NCI-H460 (cell line): ENCODE measurements around the gene CUL9. TPM values are rescaled to one million over a fixed set of nuclear protein-coding genes. Genes with fewer than 3 reads are reported as not detected.

Source experiments
- DNase-seq: peaks from one replicate; pipeline ENCODE4 v3.0.0-alpha.2; 2016; ENCODE audit warnings: low read depth; ENCODE audit errors: extremely low read depth
- total RNA-seq: library from RNA; depleted of rRNA; stranded (reverse); fragments of >200 nt; shearing (Covaris generic); gene quantifications from 2 replicates; pipeline ENCODE4 v1.2.3, GENCODE V29; 2014; rRNA removed

CUL9 gene
- total RNA-seq, 1 experiment from 2014 or later, result 16.4 TPM

DNA sequence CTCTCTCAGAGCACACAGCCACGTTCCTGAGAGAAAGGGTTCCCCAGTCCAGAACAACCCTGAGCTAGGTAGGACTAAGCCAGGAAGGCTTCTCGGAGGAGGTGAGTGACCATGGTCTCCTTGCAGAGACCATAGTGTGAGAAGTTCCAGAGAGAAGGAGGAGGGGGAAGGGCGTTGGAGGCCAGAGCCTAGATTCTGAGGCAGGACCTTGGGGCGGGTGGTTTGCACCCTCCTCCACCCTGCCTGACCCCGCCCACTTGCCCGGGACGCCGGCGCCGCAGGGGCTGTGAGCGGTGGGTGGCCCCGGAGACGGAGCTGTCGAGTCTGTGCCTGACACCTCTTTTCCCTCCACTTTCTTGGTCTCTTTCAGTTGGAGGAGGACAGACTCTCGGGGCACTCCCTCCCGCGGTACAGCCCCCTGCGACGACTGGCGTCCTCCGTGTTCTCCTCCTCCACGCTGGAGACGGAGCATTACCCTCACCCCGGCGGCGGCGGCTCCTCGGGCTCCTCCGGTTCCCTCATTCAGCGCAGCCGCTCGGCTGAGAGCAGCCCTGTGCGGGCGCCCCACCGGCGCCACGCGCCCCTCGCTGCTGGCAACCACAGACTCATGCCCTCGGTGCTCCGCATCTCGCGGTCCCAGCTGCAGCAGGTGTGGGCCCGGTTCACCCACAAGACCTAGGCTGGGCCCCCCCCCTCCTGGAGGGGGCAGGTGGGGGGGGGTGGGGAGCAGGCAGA, 87.4 kb downstream of the CUL9 start:
- no peak for DNase-seq

DNA sequence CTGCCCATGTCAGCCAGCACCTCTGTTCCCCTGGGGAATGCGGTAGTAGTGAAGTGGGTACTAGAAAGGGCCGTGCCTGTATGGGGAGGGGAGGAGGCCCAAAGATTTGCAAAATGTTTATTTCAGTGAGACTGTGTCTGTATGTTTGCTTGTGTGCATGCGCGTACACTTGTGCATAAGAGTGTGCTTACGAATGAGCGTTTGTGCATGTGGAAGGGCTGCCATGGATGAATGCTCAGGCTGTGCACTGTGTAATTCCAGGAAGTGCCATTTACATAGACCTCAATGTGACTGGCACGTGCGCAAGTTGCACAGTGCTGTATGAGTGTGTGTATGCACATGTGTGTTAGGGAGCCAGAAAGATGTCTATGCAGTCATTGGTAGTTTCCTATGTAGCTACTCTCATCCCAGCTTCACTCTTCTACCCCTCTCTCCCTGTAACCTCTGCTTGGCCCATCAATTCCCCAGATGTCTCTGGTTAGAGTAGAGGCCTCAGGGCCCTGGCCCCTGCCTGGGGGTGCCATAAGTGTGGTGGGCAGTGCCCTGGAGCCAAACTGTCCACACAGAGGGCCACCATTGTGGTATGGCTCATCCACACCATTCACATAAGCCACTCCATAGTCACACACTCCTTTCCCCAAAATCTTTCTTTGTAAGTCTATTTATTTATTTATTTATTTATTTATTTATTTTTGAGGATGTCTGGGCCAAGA, 89.3 kb downstream of the CUL9 start:
- DNase-seq, result no peak

DNA sequence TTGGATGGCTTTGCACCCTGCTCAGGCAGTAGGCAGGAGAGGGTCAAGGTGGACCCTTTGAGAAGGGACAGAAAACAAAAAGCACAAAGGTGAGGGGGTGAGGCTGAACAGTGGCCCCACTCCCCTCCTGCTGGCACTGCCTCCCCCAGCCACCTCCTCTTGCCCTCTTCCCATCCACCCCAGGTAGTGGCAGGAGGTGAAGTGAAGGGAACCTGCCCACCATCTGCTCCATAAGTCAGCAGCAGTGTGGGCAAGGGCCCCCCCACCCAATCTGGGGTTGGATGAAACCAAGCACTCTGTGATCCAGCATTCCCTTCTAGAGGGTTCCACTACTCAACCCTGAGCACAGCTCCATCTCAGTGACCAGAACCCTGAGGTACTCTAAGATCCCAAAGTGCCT, 89.9 kb downstream of the CUL9 start:
- no peak for DNase-seq

DNA sequence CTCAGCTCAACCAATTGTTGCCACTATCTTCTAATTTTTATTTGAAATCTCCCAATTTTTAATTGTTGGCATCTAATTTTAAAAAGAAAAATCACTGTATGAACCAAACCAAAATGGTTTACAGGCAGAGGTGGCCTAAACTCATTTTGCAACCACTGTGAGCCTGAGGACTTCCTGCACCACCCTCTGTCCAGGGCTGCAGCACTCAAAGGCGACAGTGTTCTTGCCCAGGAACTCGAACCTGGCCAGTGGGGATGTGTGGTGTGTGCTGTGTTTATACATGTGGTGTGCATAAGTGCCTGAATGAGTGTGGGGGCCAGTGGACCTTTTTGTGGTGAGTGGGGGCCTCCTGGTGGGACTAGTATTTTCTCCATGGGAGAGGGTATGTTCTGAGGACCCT, 91.7 kb downstream of the CUL9 start:
- DNase-seq, result no peak

Other genes with a start within 250 kb of the CUL9 start
- not detected in 2 replicates for gene GNMT, start 221.4 kb upstream of the CUL9 start, total RNA-seq
- 22.2 and 22.4 TPM in 2 replicates for gene PEX6, start 203.0 kb upstream of the CUL9 start, total RNA-seq
- 34.8 and 35.7 TPM in 2 replicates for gene PPP2R5D, start 197.6 kb upstream of the CUL9 start, total RNA-seq
- 38.0 and 45.9 TPM in 2 replicates for gene MEA1, start 168.2 kb upstream of the CUL9 start, total RNA-seq
- 30.6 and 32.4 TPM in 2 replicates for gene KLHDC3, start 167.9 kb upstream of the CUL9 start, total RNA-seq
- gene RRP36, start 160.6 kb upstream of the CUL9 start, total RNA-seq, result 45.6 and 53.3 TPM in 2 replicates
- gene CUL7, start 128.3 kb upstream of the CUL9 start, total RNA-seq, result 7.0 and 8.2 TPM in 2 replicates
- gene MRPL2, start 122.8 kb upstream of the CUL9 start, total RNA-seq, result 24.6 and 38.1 TPM in 2 replicates
- 9.6 and 10.1 TPM in 2 replicates for gene KLC4, start 122.6 kb upstream of the CUL9 start, total RNA-seq
- 1.2 and 1.3 TPM in 2 replicates for gene PTK7, start 105.9 kb upstream of the CUL9 start, total RNA-seq
- 16.4 and 21.1 TPM in 2 replicates for gene SRF, start 10.9 kb upstream of the CUL9 start, total RNA-seq
- gene DNPH1, start 47.3 kb downstream of the CUL9 start, total RNA-seq, result 105 and 114 TPM in 2 replicates
- not detected in 2 replicates for gene TTBK1, start 61.3 kb downstream of the CUL9 start, total RNA-seq
- gene SLC22A7, start 116.1 kb downstream of the CUL9 start, total RNA-seq, result not detected in 2 replicates
- gene CRIP3, start 126.6 kb downstream of the CUL9 start, total RNA-seq, result not detected in 2 replicates
- 6.0 and 6.6 TPM in 2 replicates for gene ZNF318, start 187.5 kb downstream of the CUL9 start, total RNA-seq
- gene ABCC10, start 245.3 kb downstream of the CUL9 start, total RNA-seq, result 6.9 and 9.1 TPM in 2 replicates